Stimulated activated CD8-positive, alpha-beta memory T cell treated with anti-CD3 and anti-CD28 coated beads, Interleukin-2, amount 100 ng/mL, for 1 hour (primary cell): ENCODE data around the gene CD4.
"Not testable (repeated sequence)": the region's sequence is repeated elsewhere in the genome, so short reads cannot be mapped to it uniquely, and the experiment has no call there.

Experiments
- DNase-seq, 2 donors: peaks; one replicate each; pipeline ENCODE4 v3.0.0-alpha.2; 2020; ENCODE audit warnings: low read depth in 2 of 2

The CD4 gene

DNA sequence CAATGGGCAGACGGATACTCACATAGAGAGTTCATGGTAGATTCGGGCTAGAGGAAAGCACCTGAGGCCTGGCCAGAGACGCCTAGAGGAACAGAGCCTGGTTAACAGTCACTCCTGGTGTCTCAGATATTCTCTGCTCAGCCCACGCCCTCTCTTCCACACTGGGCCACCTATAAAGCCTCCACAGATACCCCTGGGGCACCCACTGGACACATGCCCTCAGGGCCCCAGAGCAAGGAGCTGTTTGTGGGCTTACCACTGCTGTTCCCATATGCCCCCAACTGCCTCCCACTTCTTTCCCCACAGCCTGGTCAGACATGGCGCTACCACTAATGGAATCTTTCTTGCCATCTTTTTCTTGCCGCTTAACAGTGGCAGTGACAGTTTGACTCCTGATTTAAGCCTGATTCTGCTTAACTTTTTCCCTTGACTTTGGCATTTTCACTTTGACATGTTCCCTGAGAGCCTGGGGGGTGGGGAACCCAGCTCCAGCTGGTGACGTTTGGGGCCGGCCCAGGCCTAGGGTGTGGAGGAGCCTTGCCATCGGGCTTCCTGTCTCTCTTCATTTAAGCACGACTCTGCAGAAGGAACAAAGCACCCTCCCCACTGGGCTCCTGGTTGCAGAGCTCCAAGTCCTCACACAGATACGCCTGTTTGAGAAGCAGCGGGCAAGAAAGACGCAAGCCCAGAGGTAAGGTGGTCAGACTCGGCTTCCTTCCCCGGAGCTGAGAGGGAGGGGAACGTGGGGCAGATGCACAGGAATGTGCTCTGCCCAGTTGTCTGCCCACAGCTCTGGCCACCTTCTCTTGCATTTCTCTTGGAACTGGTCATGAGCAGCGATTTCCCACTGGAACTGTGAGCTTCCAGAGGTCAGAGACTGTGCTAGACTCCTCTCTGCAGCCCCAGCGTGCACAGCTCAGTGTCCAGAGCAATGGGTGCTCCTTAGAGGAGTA lies at the start of gene CD4:
TSS of gene CD4 (plus strand) at position 557 of the 953 bp plus-strand sequence. CDS start 10,611 bp downstream, outside the sequence.
- no peak for DNase-seq

DNA sequence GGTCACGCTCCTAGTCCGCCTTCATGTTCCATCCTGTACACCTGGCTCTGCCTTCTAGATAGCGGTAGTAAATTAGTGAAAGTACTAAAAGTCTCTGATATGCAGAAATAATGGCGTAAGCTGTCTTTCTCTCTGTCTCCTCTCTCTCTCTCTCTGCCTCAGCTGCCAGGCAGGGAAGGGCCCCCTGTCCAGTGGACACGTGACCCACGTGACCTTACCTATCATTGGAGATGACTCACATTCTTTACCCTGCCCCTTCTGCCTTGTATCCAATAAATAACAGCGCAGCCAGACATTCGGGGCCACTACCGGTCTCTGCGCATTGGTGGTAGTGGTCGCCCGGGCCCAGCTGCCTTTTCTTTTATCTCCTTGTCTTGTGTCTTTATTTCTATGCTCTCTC lies 47.2 kb upstream of the CD4 start:
- DNase-seq, result not testable (repeated sequence)

DNA sequence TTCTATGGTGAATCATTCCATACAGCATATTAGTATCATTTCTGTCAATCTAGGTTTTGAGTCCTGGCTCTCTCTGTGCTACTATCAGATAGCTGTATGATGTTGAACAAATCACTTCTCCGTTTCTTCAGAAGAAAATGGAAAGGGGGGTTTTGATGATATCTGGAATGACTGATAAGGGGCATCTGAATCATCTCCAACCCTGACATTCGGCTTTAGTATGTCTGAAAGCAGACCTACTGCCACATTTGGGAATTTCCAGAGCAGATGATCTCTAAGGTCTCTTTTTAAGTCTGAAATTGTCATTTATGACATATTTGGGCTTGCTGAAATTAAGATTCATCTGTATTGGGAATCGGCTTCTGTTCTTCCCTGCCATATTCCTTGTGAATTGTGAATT lies 46.5 kb upstream of the CD4 start:
- DNase-seq, result no peak

DNA sequence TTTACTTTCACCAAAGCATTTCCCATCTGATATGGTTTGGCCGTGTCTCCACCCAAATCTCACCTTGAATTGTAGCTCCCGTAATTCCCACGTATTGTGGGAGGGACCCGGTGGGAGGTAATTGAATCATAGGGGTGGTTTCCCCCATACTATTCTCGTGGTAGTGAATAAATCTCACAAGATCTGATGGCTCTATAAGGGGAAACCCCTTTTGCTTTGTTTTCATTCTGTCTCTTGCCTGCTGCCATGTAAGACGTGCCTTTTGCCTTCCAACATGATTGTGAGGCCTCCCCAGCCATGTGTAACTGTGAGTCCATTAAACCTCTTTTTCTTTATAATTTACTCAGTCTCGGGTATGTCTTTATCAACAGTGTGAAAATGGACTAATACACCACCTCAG lies 46.0 kb upstream of the CD4 start:
- not testable (repeated sequence) for DNase-seq

DNA sequence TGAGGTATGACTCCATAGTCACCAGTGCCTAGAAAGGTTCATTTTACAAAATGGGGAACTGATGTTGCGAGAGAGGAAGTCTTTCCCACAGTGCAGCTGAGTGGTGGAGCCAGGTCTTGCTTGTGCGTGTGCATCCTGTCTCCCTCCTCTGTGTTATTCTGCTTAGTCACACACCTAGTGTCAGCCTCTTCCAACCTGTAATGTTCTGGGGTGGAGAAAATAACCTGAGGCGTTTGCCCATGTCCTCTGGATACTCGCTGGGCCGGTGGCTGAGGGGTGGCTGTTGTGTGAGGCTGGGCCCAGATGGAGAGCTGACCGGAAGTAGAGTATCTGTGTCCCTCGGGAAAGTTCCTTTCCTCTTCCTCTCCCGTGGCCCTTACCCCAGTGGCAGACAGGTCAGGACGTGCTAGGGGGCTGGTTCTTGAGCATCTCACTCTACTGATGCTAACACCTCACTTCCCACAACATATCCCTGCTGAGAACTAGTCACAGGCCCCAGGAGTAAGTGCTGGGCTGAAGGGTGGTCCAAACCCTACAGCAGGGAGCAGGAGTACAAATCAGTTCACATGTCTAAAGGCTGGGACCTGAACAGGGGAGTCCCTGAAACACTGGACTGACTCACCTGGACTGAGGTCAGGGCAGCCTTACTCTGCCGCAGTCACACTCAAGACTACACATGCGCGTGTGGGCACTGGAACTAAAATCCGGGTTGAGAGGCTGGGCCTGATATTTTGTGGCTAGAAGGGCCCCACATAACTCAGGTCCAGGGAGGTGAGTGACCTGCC lies 43.4 kb upstream of the CD4 start:
- no peak for DNase-seq

DNA sequence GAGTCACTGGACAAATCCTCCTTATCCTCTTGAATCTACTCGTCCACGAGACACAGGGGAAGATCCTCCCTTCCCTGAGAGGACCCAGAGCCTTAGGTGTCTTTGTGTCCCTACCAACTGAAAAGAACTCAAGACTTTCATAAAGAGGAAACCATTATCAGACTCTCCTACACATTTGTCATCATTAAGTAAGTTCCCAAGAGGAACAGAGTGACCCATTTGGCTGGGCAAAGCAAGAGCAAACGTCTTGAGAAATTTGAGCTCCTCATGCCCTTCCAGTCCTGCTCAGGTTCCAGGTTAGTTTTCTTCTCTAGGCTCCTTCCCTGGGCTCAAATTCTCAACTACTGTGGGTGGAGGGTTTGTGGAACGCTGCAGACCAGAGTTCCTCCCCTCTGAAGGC lies 42.1 kb upstream of the CD4 start:
- no peak for DNase-seq

DNA sequence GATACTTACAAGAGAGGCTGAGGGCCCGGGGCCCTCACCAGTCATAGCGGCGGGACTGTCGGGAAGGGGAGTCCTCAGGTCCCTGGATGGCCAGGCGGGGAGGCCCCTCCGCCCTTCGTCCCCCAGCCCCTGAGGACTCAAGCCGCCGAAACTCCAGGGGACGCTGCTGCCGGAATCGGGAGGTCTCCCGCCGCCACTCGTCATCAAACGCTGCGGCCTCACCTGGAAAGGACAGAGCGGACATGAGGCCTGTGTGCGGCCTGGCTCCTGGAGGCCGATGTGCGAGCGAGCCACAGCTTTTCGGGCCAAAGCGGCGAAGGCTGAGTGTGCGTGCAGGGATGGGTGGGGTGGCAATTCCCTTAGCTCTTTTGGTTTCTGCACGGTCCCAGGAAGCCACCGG lies 40.6 kb upstream of the CD4 start:
- no peak for DNase-seq

DNA sequence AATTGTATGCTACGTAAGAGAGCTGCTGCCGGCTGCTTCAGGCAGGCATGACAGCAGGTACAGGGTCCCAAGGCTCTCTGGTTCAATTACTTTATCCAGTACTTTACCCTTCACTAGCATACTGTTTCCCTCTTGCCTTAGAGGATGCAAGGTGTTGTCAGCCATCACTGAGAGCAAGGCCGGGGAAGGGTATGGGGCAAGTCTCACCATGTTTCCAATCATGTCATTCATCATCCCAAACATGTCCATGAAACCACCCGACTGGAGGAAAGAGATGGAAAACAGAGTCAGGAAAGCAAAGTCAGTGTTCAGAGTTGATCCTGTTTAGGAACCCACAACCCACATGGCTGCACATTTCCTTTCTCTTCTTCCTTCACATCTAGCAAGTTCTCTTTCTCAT lies 38.8 kb upstream of the CD4 start:
- no peak for DNase-seq

DNA sequence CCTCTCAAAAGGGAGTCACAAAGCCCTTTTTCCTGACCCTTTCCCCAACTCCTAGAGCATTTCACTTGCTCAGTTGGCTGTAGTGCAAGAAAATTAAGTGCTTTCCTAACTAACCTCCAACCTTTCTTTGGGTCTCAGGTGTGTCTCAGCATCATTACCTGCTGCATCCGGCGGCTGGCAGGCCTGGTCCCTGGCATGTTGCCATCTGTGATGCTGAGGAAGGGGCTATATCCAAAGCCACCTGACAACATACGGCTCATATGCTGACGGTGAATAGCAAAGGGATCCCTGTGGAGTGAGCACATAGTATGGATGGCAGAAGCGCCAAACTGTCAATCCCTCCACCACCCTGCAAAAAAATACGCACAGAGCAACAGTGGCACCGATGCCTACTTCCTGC lies 37.6 kb upstream of the CD4 start:
- no peak for DNase-seq

DNA sequence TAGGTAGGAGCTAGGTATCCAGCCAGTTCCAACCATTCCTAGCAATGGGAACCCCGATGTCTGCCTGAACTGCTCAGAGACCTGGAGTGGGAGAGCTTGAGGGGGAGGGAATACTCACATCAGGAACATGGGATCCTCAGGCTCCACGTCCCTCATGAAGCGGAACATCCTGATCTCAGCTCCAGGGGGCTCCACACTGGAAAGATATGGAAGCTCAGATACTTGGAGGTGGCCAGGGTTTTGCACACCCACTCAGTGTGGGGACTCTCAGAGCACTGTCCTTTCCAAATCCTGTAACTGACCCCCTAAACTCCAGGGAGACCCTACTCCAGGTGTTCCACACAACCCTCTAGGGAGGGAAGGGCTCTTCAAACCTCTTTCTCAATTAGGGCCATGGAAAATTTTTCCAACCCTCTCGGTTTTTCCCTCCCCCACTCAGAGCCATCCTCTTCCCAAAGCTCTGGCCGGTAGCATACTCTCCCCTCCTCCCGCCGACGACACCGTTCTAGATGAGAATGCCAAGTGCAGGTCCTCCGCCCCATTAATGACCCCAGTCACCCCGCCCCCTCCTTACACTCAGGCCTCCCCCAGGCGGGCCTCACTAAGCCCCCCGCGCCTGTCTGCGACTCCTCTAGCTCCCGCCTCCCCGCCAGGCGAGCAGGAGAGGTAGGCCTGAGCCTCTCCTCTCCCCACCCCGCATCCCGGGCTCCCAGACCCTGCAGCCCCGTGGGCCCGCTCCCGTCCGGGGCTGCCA lies 37.0 kb upstream of the CD4 start:
- no peak for DNase-seq

DNA sequence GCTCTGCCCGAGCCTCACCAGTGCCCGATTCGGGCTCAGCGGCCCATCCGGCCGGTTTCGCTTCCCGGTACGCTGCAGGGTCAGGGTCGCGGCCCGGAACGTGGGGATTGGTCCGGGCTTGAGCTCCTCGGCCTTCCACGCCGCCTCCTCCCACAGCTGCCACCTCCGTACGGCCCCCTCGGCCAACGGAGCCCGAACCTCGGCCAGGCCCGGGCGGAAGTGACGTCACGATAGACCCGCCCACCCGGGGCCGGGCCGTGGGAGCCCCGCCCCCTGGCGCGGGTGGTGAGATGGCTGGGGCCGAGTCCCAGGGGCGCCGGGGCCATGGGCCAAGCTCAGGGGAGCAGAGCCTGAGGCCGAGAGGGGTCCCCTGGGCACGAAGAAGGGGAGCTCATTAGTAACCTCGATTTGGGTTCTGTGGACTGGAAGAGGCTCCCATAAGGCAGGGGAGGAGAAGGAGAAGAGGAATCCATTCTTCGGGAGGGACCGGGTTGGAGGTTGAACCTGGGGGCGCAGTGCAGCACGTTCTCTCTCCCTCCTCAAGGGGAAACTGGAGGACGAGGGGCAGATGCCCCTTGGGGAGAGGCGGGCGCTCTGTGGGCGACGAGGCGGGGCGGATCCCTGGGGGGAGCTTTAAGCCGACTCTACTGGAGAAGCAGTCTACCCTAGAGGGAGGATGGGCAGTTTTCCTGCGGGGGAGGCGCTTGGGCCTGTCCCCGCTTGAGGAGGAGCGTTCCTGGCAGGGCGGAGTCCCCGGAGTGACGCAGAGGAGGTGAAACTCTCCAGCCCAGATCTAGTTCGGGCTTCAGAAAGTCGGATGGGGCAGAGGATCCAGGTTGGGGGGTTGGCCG lies 36.2 kb upstream of the CD4 start, which contains the start of gene MLF2:
TSS of gene MLF2 (minus strand) at position 221 of the 851 bp plus-strand sequence. CDS start 807 bp downstream, outside the sequence.
- peak; percentile 90 to 96 for DNase-seq

DNA sequence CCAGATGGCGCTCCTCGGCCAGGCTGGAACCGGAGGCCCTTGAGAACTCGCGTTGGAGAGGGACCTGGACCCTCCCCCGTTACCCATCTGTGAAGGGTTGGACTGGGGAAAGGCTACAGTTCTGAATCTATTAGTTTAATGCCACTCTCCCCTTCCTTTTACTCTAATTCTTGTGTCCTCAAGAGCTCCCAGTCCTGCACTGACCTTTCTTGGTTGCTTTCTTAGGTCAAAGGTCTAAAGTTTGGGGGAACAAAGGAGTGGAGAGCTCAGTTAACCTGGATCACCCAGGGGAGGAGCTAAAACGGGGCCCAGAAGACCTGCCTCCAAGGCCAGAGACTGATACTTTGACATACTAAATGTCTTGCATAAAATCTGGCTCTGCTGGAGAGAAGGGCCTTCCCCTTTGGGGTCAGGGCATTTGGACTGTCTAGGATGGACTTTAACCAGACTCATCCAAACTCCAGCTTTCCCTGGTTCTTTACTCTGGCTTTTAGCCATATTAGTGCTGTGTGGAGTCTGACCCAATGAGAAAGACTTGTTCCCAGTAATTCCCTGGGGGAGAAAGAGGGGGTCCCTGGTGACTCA lies 35.5 kb upstream of the CD4 start:
- DNase-seq, result no peak

DNA sequence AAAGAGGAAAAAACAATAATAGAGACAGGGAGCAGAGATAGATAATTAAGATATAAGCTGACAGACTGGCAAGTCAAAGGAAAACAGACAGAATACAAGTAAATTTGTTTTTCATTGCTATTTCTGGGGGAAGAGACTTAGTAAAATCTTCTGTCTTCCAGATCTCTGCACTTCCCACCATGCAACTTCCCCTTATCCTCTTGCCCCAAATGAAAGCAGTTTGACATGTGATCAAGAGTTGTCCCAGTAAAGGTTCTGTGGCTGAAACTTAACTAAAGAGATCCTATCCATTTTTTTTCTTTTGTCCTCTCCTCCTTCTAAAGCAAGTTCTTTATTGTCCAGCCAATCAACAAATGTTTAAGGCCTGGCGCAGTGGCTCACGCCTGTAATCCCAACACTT lies 34.9 kb upstream of the CD4 start:
- no peak for DNase-seq

DNA sequence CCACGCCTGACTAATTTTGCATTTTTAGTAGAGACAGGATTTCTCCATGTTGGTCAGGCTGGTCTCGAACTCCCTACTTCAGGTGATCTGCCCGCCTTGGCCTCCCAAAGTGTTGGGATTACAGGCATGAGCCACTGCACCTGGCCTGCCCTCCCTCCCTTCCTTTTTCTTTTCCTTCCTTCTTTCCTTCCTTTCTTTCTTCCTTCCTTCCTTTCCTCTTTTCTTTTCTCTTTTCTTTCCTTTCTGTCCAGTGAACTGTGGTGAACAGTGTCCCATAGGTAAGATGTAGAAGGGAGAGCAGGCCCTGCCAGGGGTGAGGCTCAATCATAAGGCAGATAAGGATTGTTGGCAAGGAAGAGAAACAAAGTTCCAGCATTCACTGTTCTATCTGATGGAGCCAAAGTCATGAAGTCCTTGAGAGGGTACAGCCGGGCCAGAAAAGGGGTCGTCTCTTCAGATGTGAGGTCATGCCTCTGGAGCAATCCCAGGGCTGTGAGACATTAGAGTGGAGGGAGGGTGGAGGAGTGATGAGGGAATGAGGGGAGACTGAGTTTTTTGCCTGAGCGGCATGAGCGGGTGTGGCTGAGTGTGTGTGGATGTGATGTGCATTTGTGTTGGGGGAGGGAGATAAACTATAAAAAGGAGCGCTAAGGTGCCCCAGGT lies 32.2 kb upstream of the CD4 start:
- DNase-seq, result no peak

DNA sequence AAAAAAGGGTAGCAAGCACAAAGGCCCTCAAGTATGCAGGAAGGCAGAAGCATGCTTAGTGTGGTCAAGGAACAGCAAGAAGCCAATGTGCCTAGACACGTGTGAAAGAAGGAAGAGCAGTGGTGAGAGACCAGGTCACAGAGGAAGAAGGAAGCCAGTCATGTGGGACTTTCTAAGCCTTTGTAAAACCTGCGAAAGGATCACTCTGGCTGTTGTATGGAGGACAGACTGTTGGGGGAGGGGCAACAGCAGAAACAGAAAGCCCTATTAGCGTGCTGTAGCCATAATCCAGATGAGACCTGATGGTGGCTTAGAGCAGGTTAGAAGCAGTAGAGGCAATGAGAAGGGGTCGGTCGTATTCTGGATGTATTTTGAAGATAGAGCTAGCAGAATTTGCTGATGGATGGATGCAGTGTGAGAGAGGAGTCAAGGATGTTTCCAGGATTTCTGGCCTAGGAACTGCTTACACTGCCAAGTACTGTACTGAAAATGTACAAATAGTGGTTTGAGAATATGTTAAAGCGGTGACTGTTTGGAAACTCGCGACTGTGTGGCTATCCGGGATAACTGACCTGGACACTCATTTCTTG lies 30.7 kb upstream of the CD4 start:
- DNase-seq, result no peak

DNA sequence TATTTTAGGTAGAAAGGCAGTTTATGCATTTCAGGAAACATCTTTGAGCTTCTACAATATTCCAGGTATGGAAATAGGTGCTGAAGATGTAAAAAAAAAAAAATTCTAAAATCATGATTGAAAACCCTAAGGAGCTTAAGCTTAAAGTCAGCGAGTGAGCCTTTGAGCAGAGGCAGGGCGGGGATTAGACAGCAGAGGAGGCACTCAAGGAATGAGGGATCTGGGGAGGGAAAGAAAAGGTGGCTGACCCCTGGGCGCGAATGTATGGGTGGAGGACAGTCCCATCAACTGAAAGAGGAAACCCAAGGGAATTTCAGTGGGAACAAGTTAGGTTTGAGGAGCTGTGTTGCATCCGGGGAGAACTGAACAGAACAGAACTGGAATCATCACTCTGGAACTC lies 29.6 kb upstream of the CD4 start:
- no peak for DNase-seq

DNA sequence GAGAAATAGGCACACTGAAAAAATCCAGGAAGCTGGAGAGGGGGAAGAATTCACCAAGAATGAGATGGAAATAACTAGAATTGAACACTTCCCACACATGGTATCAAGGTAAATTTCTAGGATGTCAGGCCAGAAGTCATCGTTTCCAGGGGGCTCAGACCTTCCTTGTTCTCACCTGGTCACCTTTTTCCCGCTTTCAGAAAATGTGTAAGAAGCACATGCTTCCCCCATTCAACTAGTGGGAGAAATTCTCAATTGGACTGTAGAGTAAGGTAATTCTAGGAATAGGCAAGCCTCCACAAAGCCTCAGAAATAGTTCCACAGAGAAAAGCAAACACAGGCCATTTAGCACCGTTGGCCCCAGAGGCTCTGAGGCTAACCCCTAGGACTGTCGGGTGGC lies 25.9 kb upstream of the CD4 start:
- no peak for DNase-seq

DNA sequence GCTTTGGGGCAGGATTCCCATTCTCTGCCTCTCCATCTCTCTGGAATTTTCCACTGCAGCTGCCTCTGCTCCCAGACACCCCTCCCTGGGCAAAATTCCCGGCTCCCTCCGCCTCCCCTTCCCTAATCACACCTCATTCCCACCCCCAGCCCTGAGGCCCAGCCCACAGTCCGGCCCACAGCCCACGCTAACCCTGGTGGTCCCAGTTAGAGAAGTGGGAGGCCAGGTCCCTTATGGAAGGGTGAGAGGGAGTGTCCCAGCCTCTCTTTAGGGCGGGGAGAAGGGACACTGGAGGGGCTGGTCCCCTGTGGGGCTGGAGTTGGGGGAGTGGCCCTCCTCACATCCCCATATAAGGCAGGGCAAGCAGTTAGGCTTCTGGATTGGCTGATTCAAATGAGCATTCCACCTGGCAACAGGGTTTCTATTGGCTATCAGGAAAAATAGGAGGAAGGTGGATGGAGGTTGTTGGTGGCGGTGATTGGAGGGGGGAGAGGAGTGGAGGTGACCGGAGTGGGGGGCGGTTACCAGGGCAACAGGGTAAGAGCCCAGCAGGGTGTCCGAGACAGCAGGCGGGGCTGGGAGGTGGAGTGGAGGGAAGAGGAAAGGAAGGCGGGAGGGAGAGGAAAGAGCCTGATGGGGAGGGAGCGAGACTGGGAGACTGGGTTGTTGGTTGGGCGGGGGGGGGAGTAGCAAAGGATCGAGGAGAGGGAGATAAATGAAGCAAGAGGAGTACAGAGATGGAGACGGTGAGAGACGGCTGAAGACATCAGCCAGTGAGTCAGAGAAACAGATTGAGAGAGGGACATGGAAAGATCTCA lies 25.1 kb upstream of the CD4 start:
- DNase-seq, result no peak
